ENCODE measurements around the gene RNF149. TPM values are rescaled to one million over a fixed set of nuclear protein-coding genes. Genes with fewer than 3 reads are reported as not detected.

Gene RNF149
- total RNA-seq, 3 donors from 2014 or later (not counting 1 experiment from before 2014, with no cell fraction given) = 133 to 151 (median 149) TPM

DNA sequence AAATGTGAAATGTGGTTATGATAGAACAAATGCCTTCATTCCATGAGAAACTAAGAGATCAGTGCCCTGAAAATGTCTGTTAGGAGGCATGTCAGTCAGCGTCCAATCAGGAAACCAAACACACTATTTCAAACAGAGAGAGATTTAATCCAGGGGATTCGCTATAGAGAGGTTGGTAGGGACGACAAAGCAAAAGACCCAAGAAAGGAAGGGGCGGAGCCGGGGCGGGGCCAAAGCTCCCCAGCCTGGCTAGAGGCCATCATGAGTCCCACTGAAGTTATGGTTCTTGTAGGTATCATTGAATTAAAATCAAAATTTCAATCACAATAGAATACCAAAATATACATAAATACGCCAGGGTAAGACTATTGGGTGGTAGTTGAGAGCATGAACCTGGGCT lies 32.9 kb upstream of the RNF149 start:
- WGBS (ENCODE audit: insufficient coverage) = 100% methylated on average over 1 of the region's 7 CpGs
- no peaks in the 10 kb centered on the region for H3K36me3 Mint-ChIP-seq
- no peak overlapping the region for H3K4me3 ChIP-seq (ENCODE audit: low read length)
- H3K9me3 ChIP-seq (ENCODE audit: control insufficient read depth, insufficient read depth, low read length) = no peaks in the 10 kb centered on the region
- H3K9me3 Mint-ChIP-seq = no peaks in the 10 kb centered on the region
- TF ChIP-seq, protein P1, sequence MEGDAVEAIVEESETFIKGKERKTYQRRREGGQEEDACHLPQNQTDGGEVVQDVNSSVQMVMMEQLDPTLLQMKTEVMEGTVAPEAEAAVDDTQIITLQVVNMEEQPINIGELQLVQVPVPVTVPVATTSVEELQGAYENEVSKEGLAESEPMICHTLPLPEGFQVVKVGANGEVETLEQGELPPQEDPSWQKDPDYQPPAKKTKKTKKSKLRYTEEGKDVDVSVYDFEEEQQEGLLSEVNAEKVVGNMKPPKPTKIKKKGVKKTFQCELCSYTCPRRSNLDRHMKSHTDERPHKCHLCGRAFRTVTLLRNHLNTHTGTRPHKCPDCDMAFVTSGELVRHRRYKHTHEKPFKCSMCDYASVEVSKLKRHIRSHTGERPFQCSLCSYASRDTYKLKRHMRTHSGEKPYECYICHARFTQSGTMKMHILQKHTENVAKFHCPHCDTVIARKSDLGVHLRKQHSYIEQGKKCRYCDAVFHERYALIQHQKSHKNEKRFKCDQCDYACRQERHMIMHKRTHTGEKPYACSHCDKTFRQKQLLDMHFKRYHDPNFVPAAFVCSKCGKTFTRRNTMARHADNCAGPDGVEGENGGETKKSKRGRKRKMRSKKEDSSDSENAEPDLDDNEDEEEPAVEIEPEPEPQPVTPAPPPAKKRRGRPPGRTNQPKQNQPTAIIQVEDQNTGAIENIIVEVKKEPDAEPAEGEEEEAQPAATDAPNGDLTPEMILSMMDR (IDR thresholded peaks at IDR 0.05) = no peak
- H3K36me3 ChIP-seq (ENCODE audit: control insufficient read depth, insufficient read depth, low read length) = no peaks in the 10 kb centered on the region
- H3K27ac Mint-ChIP-seq = no peak overlapping the region
- ATAC-seq (no peak), DNase-seq (peak in 1 of 2 donors; percentile 42)
- H3K4me3 Mint-ChIP-seq = no peak overlapping the region
- H3K27me3 Mint-ChIP-seq (ENCODE audit: low read depth in 2 of 2) = no peaks in the 10 kb centered on the region
- intact Hi-C loops (cut with micrococcal nuclease) = no loop called here
- no peak overlapping the region for H3K27ac ChIP-seq (ENCODE audit: low read length)
- H3K27me3 ChIP-seq (ENCODE audit: control insufficient read depth, insufficient read depth, low read length) = no peaks in the 10 kb centered on the region
- H3K4me1 Mint-ChIP-seq = peaks cover 14 to 15% of the 10 kb centered on the region in 2 donors
- peaks cover 13% of the 10 kb centered on the region for H3K4me1 ChIP-seq (ENCODE audit: control insufficient read depth, insufficient read depth, low read length)

DNA sequence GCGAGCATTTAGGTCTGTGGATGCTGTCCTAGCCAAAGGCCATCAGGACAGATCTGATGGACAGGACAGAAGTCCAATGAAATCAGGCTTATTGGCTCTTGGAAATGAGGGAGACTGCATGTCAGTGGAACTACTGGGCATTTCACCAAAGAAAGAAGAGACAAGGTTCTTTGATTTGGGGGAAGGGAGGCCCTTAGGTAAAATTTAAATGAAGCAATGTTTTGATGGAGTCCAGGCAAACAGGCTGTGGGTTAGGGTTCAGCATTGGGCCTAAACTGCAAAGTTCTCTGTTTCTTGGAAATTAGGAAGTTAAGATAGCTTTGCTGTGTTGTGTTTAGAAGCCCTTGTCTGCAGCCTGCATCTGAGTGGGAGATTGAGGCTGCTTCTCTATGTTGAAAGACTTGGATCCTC lies 31.6 kb upstream of the RNF149 start:
- no peaks in the 10 kb centered on the region for H3K36me3 Mint-ChIP-seq
- H3K36me3 ChIP-seq (ENCODE audit: control insufficient read depth, insufficient read depth, low read length) = no peaks in the 10 kb centered on the region
- H3K4me3 ChIP-seq (ENCODE audit: low read length) = no peak overlapping the region
- no peaks in the 10 kb centered on the region for H3K9me3 Mint-ChIP-seq
- no peaks in the 10 kb centered on the region for H3K27me3 Mint-ChIP-seq (ENCODE audit: low read depth in 2 of 2)
- no peak overlapping the region for H3K27ac Mint-ChIP-seq
- TF ChIP-seq, protein P1 (IDR thresholded peaks at IDR 0.05) = no peak
- peaks cover 13% of the 10 kb centered on the region for H3K4me1 ChIP-seq (ENCODE audit: control insufficient read depth, insufficient read depth, low read length)
- DNase-seq = no peak
- peaks cover 14 to 15% of the 10 kb centered on the region in 2 donors for H3K4me1 Mint-ChIP-seq
- intact Hi-C loops (cut with micrococcal nuclease) = no loop called here
- no peaks in the 10 kb centered on the region for H3K9me3 ChIP-seq (ENCODE audit: control insufficient read depth, insufficient read depth, low read length)
- 93% methylated on average over 1 of the region's 1 CpG for WGBS (ENCODE audit: insufficient coverage)
- ATAC-seq = no peak
- no peak overlapping the region for H3K4me3 Mint-ChIP-seq
- no peak overlapping the region for H3K27ac ChIP-seq (ENCODE audit: low read length)
- no peaks in the 10 kb centered on the region for H3K27me3 ChIP-seq (ENCODE audit: control insufficient read depth, insufficient read depth, low read length)

DNA sequence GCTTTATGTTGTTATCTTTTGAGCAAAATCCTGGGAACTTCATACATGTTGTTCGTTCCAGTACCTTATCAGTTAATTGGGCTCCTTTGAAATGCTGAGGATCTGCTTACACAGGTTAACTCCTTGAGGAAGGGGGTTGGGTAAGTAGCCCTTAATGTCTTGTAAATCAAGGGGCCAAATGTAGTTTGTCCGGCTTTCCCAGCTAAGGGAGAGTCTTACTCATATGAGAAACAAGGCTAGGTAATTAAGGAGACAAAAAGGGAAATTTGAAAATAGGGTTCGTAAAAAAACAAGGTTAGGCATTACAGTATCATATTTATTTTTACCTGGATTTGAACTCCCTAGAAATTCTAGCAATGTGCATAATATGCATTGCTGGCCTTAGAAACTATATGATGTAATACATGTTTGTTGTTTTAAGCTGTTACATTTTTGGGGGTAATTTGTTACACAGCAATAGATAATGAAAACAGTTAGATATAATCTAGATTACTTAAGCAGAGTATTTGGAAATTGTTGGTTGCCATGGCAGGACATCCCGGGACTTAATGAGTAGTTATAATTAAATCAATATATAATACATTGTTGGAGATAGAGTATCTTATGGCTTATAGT lies 30.9 kb upstream of the RNF149 start:
- intact Hi-C loops (cut with micrococcal nuclease) = no loop called here
- Mint-ChIP-seq H3K4me1 (peaks cover 14 to 15% of the 10 kb centered on the region in 2 donors), H3K9me3 (no peaks in the 10 kb centered on the region), H3K27ac (no peak overlapping the region), H3K36me3 (no peaks in the 10 kb centered on the region), H3K27me3 (ENCODE audit: low read depth in 2 of 2) (no peaks in the 10 kb centered on the region), H3K4me3 (no peak overlapping the region)
- Histone ChIP-seq H3K27me3 (ENCODE audit: control insufficient read depth, insufficient read depth, low read length) (no peaks in the 10 kb centered on the region), H3K27ac (ENCODE audit: low read length) (no peak overlapping the region), H3K36me3 (ENCODE audit: control insufficient read depth, insufficient read depth, low read length) (no peaks in the 10 kb centered on the region), H3K9me3 (ENCODE audit: control insufficient read depth, insufficient read depth, low read length) (no peaks in the 10 kb centered on the region), H3K4me3 (ENCODE audit: low read length) (no peak overlapping the region), H3K4me1 (ENCODE audit: control insufficient read depth, insufficient read depth, low read length) (peaks cover 13% of the 10 kb centered on the region)
- TF ChIP-seq, protein P1 (IDR thresholded peaks at IDR 0.05) = no peak
- 100% methylated on average over 2 of the region's 4 CpGs for whole genome bisulfite sequencing (ENCODE audit: insufficient coverage)
- ATAC-seq (no peak), DNase-seq (no peak)

DNA sequence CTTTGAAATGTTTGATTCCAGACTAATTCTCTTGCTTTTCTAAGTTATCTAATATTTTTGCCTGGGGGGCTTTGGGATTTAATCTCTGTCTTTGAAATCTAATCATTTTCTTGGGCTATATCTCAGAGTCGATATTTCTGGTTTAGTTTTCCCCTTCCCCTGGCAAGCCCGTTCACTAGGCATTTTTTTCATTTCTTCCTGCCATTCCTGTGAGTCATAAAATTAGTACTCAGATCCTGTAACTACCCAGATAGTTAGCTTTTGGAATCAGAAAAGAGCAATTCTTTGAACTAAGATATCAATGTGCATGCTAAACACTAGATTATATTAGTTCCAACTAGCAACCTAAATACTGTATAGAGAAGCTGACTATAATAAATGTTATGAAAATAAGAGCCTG lies 29.4 kb upstream of the RNF149 start:
- no peaks in the 10 kb centered on the region for H3K27me3 ChIP-seq (ENCODE audit: control insufficient read depth, insufficient read depth, low read length)
- peaks cover 13% of the 10 kb centered on the region for H3K4me1 ChIP-seq (ENCODE audit: control insufficient read depth, insufficient read depth, low read length)
- TF ChIP-seq, protein P1 (IDR thresholded peaks at IDR 0.05) = no peak
- no peaks in the 10 kb centered on the region for H3K27me3 Mint-ChIP-seq (ENCODE audit: low read depth in 2 of 2)
- H3K4me3 ChIP-seq (ENCODE audit: low read length) = no peak overlapping the region
- H3K36me3 ChIP-seq (ENCODE audit: control insufficient read depth, insufficient read depth, low read length) = no peaks in the 10 kb centered on the region
- DNase-seq (no peak), ATAC-seq (no peak)
- peaks cover 14 to 15% of the 10 kb centered on the region in 2 donors for H3K4me1 Mint-ChIP-seq
- WGBS (ENCODE audit: insufficient coverage) = 75% methylated on average over 2 of the region's 2 CpGs
- no peaks in the 10 kb centered on the region for H3K36me3 Mint-ChIP-seq
- no peak overlapping the region for H3K4me3 Mint-ChIP-seq
- H3K9me3 ChIP-seq (ENCODE audit: control insufficient read depth, insufficient read depth, low read length) = no peaks in the 10 kb centered on the region
- intact Hi-C loops (cut with micrococcal nuclease) = no loop called here
- H3K27ac Mint-ChIP-seq = no peak overlapping the region
- no peaks in the 10 kb centered on the region for H3K9me3 Mint-ChIP-seq
- H3K27ac ChIP-seq (ENCODE audit: low read length) = no peak overlapping the region

Data from natural killer cell (primary cell).